Endothelial cell (in vitro differentiated cells): ENCODE results near the gene TSC22D2. TPM values are rescaled to one million over a fixed set of nuclear protein-coding genes. Genes with fewer than 3 reads are reported as not detected.
A peak's percentile ranks its signal among the peaks of the same experiment; 100 is the strongest.

Experiments
- DNase-seq: peaks from one replicate; pipeline ENCODE4 v3.0.0; 2021; ENCODE audit warnings: low spot score
- H3K27ac Mint-ChIP-seq: one replicate; pipeline ENCODE4 v1.8.0; 2021; ENCODE audit warnings: mixed read lengths, inconsistent platforms; ENCODE audit not compliant: unreplicated experiment
- H3K27me3 Mint-ChIP-seq: one replicate; pipeline ENCODE4 v1.8.0; 2021; ENCODE audit warnings: mild to moderate bottlenecking, moderate library complexity, mixed read lengths, inconsistent platforms; ENCODE audit not compliant: unreplicated experiment
- H3K36me3 Mint-ChIP-seq: one replicate; pipeline ENCODE4 v1.8.0; 2021; ENCODE audit warnings: mild to moderate bottlenecking, low read depth, mixed read lengths, inconsistent platforms; ENCODE audit not compliant: unreplicated experiment
- H3K4me1 Mint-ChIP-seq: one replicate; pipeline ENCODE4 v1.8.0; 2021; ENCODE audit warnings: mild to moderate bottlenecking, mixed read lengths, inconsistent platforms; ENCODE audit not compliant: unreplicated experiment
- H3K4me3 Mint-ChIP-seq: one replicate; pipeline ENCODE4 v1.8.0; 2021; ENCODE audit warnings: mild to moderate bottlenecking, mixed read lengths, inconsistent platforms; ENCODE audit not compliant: unreplicated experiment
- H3K9me3 Mint-ChIP-seq: one replicate; pipeline ENCODE4 v1.8.0; 2021; ENCODE audit warnings: mixed read lengths, inconsistent platforms; ENCODE audit not compliant: unreplicated experiment
- CTCF ChIP-seq: fragments of 200-600 bp; sonication (generic); IDR thresholded peaks from one replicate; pipeline ENCODE4 v1.5.0; 2021; ENCODE audit warnings: antibody characterized with exemption; ENCODE audit not compliant: unreplicated experiment
- total RNA-seq: library from RNA; stranded (reverse); fragmentation: NEBNext Ultra II Directional; extraction: Animal tissue kit (Norgen Biotek cat#: 25700); gene quantifications from one replicate; pipeline ENCODE4 v1.2.1, GENCODE V29; 2021; ENCODE audit not compliant: unreplicated experiment

The TSC22D2 gene
- total RNA-seq, 1 donor from 2014 or later: 38.8 TPM

GRCh38 chr3:150503402-150504099 lies 95.5 kb downstream of the TSC22D2 start:
- TF ChIP-seq CTCF: no peak
- DNase-seq: no peak

GRCh38 chr3:150504483-150504882 lies 96.4 kb downstream of the TSC22D2 start:
- Mint-ChIP-seq H3K4me1 (no peaks in the 10 kb centered on the region), H3K27ac (peak overlapping the region; percentile 14), H3K9me3 (peaks cover 6% of the 10 kb centered on the region), H3K4me3 (no peak overlapping the region), H3K27me3 (peaks cover 6% of the 10 kb centered on the region), H3K36me3 (peaks cover 8% of the 10 kb centered on the region)
- TF ChIP-seq CTCF: no peak
- no peak for DNase-seq

More at GRCh38 chr3:150503402-150504099, 95.5 kb downstream of the TSC22D2 start:
- no peaks in the 10 kb centered on the region for H3K4me1 Mint-ChIP-seq
- peaks cover 6% of the 10 kb centered on the region for H3K9me3 Mint-ChIP-seq
- H3K27me3 Mint-ChIP-seq: peaks cover 6% of the 10 kb centered on the region
- no peak overlapping the region for H3K27ac Mint-ChIP-seq
- no peak overlapping the region for H3K4me3 Mint-ChIP-seq
- peaks cover 8% of the 10 kb centered on the region for H3K36me3 Mint-ChIP-seq

GRCh38 chr3:150508401-150508800 lies 100.3 kb downstream of the TSC22D2 start:
- H3K4me3 Mint-ChIP-seq: no peak overlapping the region
- H3K27me3 Mint-ChIP-seq: peaks cover 4% of the 10 kb centered on the region
- no peaks in the 10 kb centered on the region for H3K4me1 Mint-ChIP-seq
- TF ChIP-seq CTCF: no peak
- no peaks in the 10 kb centered on the region for H3K36me3 Mint-ChIP-seq
- H3K27ac Mint-ChIP-seq: no peak overlapping the region
- no peaks in the 10 kb centered on the region for H3K9me3 Mint-ChIP-seq
- DNase-seq: no peak

GRCh38 chr3:150509780-150510179 lies 101.7 kb downstream of the TSC22D2 start:
- Mint-ChIP-seq H3K4me1 (no peaks in the 10 kb centered on the region), H3K4me3 (no peak overlapping the region), H3K27ac (no peak overlapping the region), H3K9me3 (no peaks in the 10 kb centered on the region), H3K27me3 (no peaks in the 10 kb centered on the region), H3K36me3 (no peaks in the 10 kb centered on the region)
- TF ChIP-seq CTCF: no peak
- no peak for DNase-seq

GRCh38 chr3:150511122-150511821 lies 103.2 kb downstream of the TSC22D2 start:
- TF ChIP-seq CTCF: no peak

More at GRCh38 chr3:150511122-150511821, 103.2 kb downstream of the TSC22D2 start:
- H3K4me1 Mint-ChIP-seq: no peaks in the 10 kb centered on the region
- DNase-seq: no peak
- H3K9me3 Mint-ChIP-seq: no peaks in the 10 kb centered on the region
- H3K27ac Mint-ChIP-seq: no peak overlapping the region
- H3K27me3 Mint-ChIP-seq: no peaks in the 10 kb centered on the region
- no peaks in the 10 kb centered on the region for H3K36me3 Mint-ChIP-seq
- H3K4me3 Mint-ChIP-seq: no peak overlapping the region
